A549 (cell line): Measurements from ENCODE around the gene CHST11. TPM values are rescaled to one million over a fixed set of nuclear protein-coding genes. Genes with fewer than 3 reads are reported as not detected.

Source experiments
- ATAC-seq, 2 experiments: fragments of 200-7000 bp in 1 of 2; fragments of >200 bp in 1 of 2; cut with Nextera tagmentation in 1 of 2; cut with Tn5 transposase in 1 of 2; 3 replicates each; pipeline versions ENCODE4 v1.8.0 to v1.9.1; 2018 to 2020; ENCODE audit warnings: mild to moderate bottlenecking in 1 of 2, moderate library complexity in 1 of 2
- CTCF ChIA-PET: fragments of 300-600 bp; sonication (Branson Sonifier 250); formaldehyde crosslinking; extraction: SDS; loops from one replicate; lab custom pipeline; 2021; ENCODE audit warnings: antibody characterized with exemption, inconsistent platforms; lab: Yijun Ruan, JAX
- POLR2A ChIA-PET: fragments of 350-600 bp; formaldehyde crosslinking; extraction: SDS; loops from one replicate; lab custom pipeline; 2021; ENCODE audit warnings: antibody characterized with exemption, inconsistent platforms; lab: Yijun Ruan, JAX
- DNase-seq, 2 experiments: peaks; one replicate each; pipeline versions ENCODE4 v3.0.0 to v3.0.0-alpha.2; 2011 to 2016; ENCODE audit warnings: low read depth in 1 of 2, low spot score in 1 of 2
- FAIRE-seq: peaks from 2 replicates; lab custom pipeline; 2011; peaks lifted over from hg19 to GRCh38; lab: Jason Lieb, UNC
- H3K27ac ChIP-seq, 2 experiments: fragments of >200 bp; sonication (Bioruptor Twin); formaldehyde crosslinking; 3 replicates each; pipeline ENCODE4 v1.5.1; 2016 to 2017
- H3K4me1 ChIP-seq: fragments of >200 bp; sonication (Bioruptor Twin); formaldehyde crosslinking; 3 replicates; pipeline ENCODE4 v1.6.1; 2016
- H3K4me2 ChIP-seq: fragments of >200 bp; sonication (Bioruptor Twin); formaldehyde crosslinking; 3 replicates; pipeline ENCODE4 v1.6.1; 2016
- H3K4me3 ChIP-seq: fragments of >200 bp; sonication (Bioruptor Twin); formaldehyde crosslinking; 3 replicates; pipeline ENCODE4 v1.5.1; 2016
- H3K9me3 ChIP-seq: fragments of >200 bp; sonication (Bioruptor Twin); formaldehyde crosslinking; 3 replicates; pipeline ENCODE4 v1.6.1; 2016
- CBX2 ChIP-seq: fragments of 200-600 bp; sonication (generic); IDR thresholded peaks from 2 replicates; pipeline ENCODE4 v1.6.1; 2016; ENCODE audit warnings: low read depth, mild to moderate bottlenecking, borderline replicate concordance
- CEBPB ChIP-seq, 2 experiments: fragments of >200 bp in 1 of 2; sonication (Bioruptor Twin) in 1 of 2; formaldehyde crosslinking in 1 of 2; IDR thresholded peaks; 2 replicates each; pipeline ENCODE4 v1.6.1; 2012 to 2016
- CHD2 ChIP-seq: fragments of 150-350 bp; IDR thresholded peaks from 2 replicates; pipeline ENCODE4 v1.6.1; 2014; ENCODE audit warnings: low read length; ENCODE audit not compliant: partially characterized antibody
- E2F6 ChIP-seq: IDR thresholded peaks from 2 replicates; pipeline ENCODE4 v1.6.1; 2012; ENCODE audit warnings: low read depth, borderline replicate concordance
- ESRRA ChIP-seq: fragments of 150-350 bp; IDR thresholded peaks from 2 replicates; pipeline ENCODE4 v1.6.1; 2014; ENCODE audit warnings: mild to moderate bottlenecking, low read length, borderline replicate concordance
- FOXS1 ChIP-seq: fragments of 250-450 bp; sonication (Bioruptor Pico); IDR thresholded peaks from 2 replicates; pipeline ENCODE4 v1.5.0; 2020; ENCODE audit warnings: mild to moderate bottlenecking, moderate library complexity
- GATA3 ChIP-seq: IDR thresholded peaks from 2 replicates; pipeline ENCODE4 v1.6.1; 2012; ENCODE audit warnings: borderline replicate concordance
- HDAC2 ChIP-seq: fragments of 200-600 bp; sonication (generic); IDR thresholded peaks from 2 replicates; pipeline ENCODE4 v1.6.1; 2016
- HEYL ChIP-seq: fragments of 250-450 bp; sonication (Bioruptor Pico); IDR thresholded peaks from 2 replicates; pipeline ENCODE4 v1.8.0; 2021; ENCODE audit warnings: mild to moderate bottlenecking, moderate library complexity
- HOXA7 ChIP-seq: fragments of 250-450 bp; sonication (Bioruptor Pico); IDR thresholded peaks from 2 replicates; pipeline ENCODE4 v1.5.0; 2020; ENCODE audit warnings: mild to moderate bottlenecking, moderate library complexity
- HOXB13 ChIP-seq: fragments of 250-450 bp; sonication (Bioruptor Pico); IDR thresholded peaks from 2 replicates; pipeline ENCODE4 v1.5.0; 2020; ENCODE audit warnings: low read depth, mild to moderate bottlenecking, moderate library complexity
- HOXB5 ChIP-seq: fragments of 250-450 bp; sonication (Bioruptor Pico); IDR thresholded peaks from 2 replicates; pipeline ENCODE4 v1.5.0; 2020; ENCODE audit warnings: mild to moderate bottlenecking, moderate library complexity
- NFE2L2 ChIP-seq: fragments of 150-350 bp; conservative IDR thresholded peaks from 2 replicates; pipeline ENCODE4 v1.6.1; 2014; ENCODE audit warnings: low read length
- NPAS2 ChIP-seq: fragments of 250-450 bp; sonication (Bioruptor Pico); IDR thresholded peaks from 2 replicates; pipeline ENCODE4 v1.8.0; 2022; ENCODE audit warnings: mild to moderate bottlenecking, moderate library complexity, borderline replicate concordance
- PBX3 ChIP-seq: IDR thresholded peaks from 2 replicates; pipeline ENCODE4 v1.6.1; 2012
- POLR2A ChIP-seq: IDR thresholded peaks from 2 replicates; pipeline ENCODE4 v1.6.1; 2012; ENCODE audit warnings: mild to moderate bottlenecking, low read length
- REST ChIP-seq: fragments of 200-600 bp; sonication (generic); IDR thresholded peaks from 2 replicates; pipeline ENCODE4 v1.6.1; 2016; ENCODE audit warnings: antibody characterized with exemption, mild to moderate bottlenecking, moderate library complexity
- RNF2 ChIP-seq: fragments of 200-600 bp; sonication (generic); IDR thresholded peaks from 2 replicates; pipeline ENCODE4 v1.6.1; 2016; ENCODE audit warnings: low read depth, mild to moderate bottlenecking, antibody characterized with exemption, moderate library complexity, borderline replicate concordance
- TFCP2L1 ChIP-seq: fragments of 250-450 bp; sonication (Bioruptor Pico); IDR thresholded peaks from 2 replicates; pipeline ENCODE4 v1.5.0; 2021; ENCODE audit warnings: mild to moderate bottlenecking
- ZC3H11A ChIP-seq: fragments of 450-650 bp; IDR thresholded peaks from 2 replicates; pipeline ENCODE4 v1.6.1; 2014; ENCODE audit warnings: antibody characterized with exemption, mild to moderate bottlenecking
- WGBS: methylation state at CpG from one replicate; pipeline ENCODE4 v1.1.6; 2017; ENCODE audit errors: missing lambda C conversion rate; 5-methylcytosine and 5-hydroxymethylcytosine counted together
- polyA plus RNA-seq, 4 experiments: library from polyadenylated mRNA; depleted of rRNA in 3 of 4; stranded (reverse); fragments of >200 nt; fragmentation: RNase III in 1 of 4; extraction: RNeasy Plus Mini Kit Qiagen cat#74134 plus additional on column Dnase treatment in 1 of 4; gene quantifications; 2 replicates in 3 of 4; 3 replicates in 1 of 4; pipeline ENCODE4 v1.2.3, GENCODE V29; 2011 to 2017
- TF ChIP-seq, protein P1 (sequence below): fragments of 450-650 bp; IDR thresholded peaks from 2 replicates; pipeline ENCODE4 v1.6.1; 2014; ENCODE audit warnings: antibody characterized with exemption

The CHST11 gene
- polyA plus RNA-seq, 2 of the 4 experiments (the other 2 are of a cell fraction): 19.2 to 21.8 TPM

GRCh38 chr12:104648756-104649155 is 192.0 kb downstream of the CHST11 start:
- TF ChIP-seq NFE2L2 (no peak), HOXB13 (no peak), POLR2A (no peak), ESRRA (no peak), HOXA7 (CRISPR knock-in tag) (no peak), CBX2 (no peak), HOXB5 (no peak), HEYL (no peak), CHD2 (no peak), RNF2 (no peak)
- Histone ChIP-seq H3K4me2 (no peak overlapping the region), H3K4me3 (no peak overlapping the region), H3K4me1 (peaks cover 7% of the 10 kb centered on the region; the same call in 1 of the 3 replicates), H3K27ac (0 out of 6 replicates have a peak overlapping the region, but pooled peaks of 1 of the 2 experiments have one; percentile 12), H3K9me3 (no peaks in the 10 kb centered on the region)
- ATAC-seq (no peak), FAIRE-seq (no peak), DNase-seq (no peak)
- ChIA-PET POLR2A (no interaction called here), CTCF (interaction anchor here (0.7 kb wide), 1 partner anchor 10 kb away, joined by 3 read pairs; no protein-coding TSS in a partner anchor)
- 86% methylated on average over 4 of the region's 4 CpGs for WGBS

DNA sequence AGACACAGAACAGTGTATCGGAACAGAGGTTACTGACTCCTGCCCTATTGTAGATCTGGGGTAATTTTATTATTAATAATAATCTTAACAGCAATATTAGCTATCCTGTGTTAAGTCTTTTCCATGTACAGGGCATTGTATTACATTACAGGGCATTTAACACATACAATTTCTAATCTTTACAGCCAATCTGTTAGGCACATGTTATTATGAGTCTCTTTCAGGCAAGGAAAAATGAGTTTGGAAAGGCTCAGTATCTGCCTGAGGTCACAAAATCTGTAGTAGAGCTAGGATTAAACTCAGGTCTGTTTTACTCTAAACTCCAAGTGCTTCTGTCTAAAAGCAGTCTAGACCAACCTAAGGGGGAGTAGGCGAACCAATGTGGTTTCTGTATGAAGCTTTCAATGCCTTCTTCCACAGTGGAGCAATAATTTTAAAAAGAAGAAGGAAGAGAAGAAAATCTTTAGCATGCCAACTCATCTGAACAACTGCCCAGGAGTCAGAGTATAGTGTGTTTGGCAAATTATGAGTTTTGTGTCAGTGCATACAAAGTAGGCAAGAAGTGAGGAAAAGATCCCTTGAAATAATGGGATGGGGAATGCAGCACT is 192.6 kb downstream of the CHST11 start:
- no peak for DNase-seq
- no peak for FAIRE-seq
- Histone ChIP-seq H3K4me2 (no peak overlapping the region), H3K9me3 (no peaks in the 10 kb centered on the region), H3K4me3 (no peak overlapping the region), H3K27ac (no peak overlapping the region), H3K4me1 (peaks cover 7% of the 10 kb centered on the region; the same call in 1 of the 3 replicates)
- no peak for TF ChIP-seq HDAC2
- TF ChIP-seq TFCP2L1 (CRISPR knock-in tag): no peak
- no peak for TF ChIP-seq PBX3
- no peak for TF ChIP-seq REST
- ATAC-seq: no peak
- POLR2A ChIA-PET: no interaction called here
- CTCF ChIA-PET: interaction anchor here (0.8 kb wide), 1 partner anchor 267 kb away, joined by 4 read pairs; no protein-coding TSS in a partner anchor
- 94% methylated on average over 2 of the region's 2 CpGs for WGBS

GRCh38 chr12:104649921-104650320 is 193.2 kb downstream of the CHST11 start:
- ChIA-PET POLR2A (no interaction called here), CTCF (interaction anchor here (0.8 kb wide), 1 partner anchor 268 kb away, joined by 4 read pairs; no protein-coding TSS in a partner anchor)
- DNase-seq (no peak), FAIRE-seq (no peak), ATAC-seq (no peak)
- TF ChIP-seq E2F6 (no peak), ZC3H11A (no peak), GATA3 (no peak), NFE2L2 (no peak), NPAS2 (CRISPR knock-in tag) (no peak), CEBPB (IDR thresholded peaks at IDR 0.05) (peak; percentile 26 to 43; a peak in 1 of 4 replicates), FOXS1 (CRISPR knock-in tag) (no peak)
- TF ChIP-seq, protein P1, sequence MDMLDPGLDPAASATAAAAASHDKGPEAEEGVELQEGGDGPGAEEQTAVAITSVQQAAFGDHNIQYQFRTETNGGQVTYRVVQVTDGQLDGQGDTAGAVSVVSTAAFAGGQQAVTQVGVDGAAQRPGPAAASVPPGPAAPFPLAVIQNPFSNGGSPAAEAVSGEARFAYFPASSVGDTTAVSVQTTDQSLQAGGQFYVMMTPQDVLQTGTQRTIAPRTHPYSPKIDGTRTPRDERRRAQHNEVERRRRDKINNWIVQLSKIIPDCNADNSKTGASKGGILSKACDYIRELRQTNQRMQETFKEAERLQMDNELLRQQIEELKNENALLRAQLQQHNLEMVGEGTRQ: no peak
- Histone ChIP-seq H3K4me1 (peaks cover 7% of the 10 kb centered on the region; the same call in 1 of the 3 replicates), H3K9me3 (no peaks in the 10 kb centered on the region), H3K4me3 (no peak overlapping the region), H3K4me2 (no peak overlapping the region), H3K27ac (no peak overlapping the region)
